ENCODE results near the gene ELF4. TPM values are rescaled to one million over a fixed set of nuclear protein-coding genes. Genes with fewer than 3 reads are reported as not detected.

ELF4 gene
- total and polyA plus RNA-seq, 9 of the 15 experiments (the other 6 are each of a cell fraction or from before 2014, with no cell fraction given), result 5.9 to 55.8 (median 25.2) TPM

DNA sequence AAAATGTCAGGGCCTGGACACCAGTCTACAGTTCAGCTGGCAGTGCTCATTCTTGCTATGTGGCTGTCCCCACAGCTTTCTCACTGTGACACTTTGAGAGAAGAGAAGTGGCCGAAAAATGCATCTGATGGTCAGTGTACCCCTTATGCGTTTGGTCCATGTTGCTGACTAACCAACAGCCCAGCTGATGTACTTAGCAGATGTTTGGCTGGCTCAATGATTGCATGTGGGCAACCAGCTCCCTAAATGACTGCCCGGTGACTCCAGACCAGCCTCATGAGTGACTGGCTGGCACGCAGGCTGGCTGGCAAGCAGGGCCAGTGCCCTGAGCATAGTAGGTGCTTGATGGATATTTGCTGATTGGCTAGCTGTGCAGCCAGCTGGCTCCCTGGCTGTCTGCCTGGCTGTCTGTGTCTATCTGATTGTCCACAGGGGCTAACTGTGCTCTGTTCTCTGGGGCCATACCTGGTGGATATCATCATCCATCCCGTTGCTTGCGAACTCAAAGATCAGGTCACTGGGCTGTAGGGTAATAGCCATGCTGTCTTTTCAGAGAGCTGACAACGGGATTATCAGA lies 29.4 kb downstream of the ELF4 start:
- no peaks in the 10 kb centered on the region for H3K27me3 ChIP-seq (ENCODE audit: control insufficient read depth in 2 of 2, insufficient read depth in 2 of 2, low read length in 2 of 2)
- no peak overlapping the region for H2AFZ ChIP-seq (ENCODE audit: low read depth, low read length)
- intact Hi-C loops (cut with micrococcal nuclease), result loop anchor here (1.0 to 5.0 kb wide), 3 partner anchors 40 to 111 kb away; partner anchors contain the start of gene RAB33A
- no peak for TF ChIP-seq XRCC4 (IDR thresholded peaks at IDR 0.05; ENCODE audit: extremely low read depth, insufficient read depth, insufficient read length)
- peak; percentile 45 for TF ChIP-seq DACH1 (IDR thresholded peaks at IDR 0.05; ENCODE audit: partially characterized antibody)
- TF ChIP-seq ZKSCAN1 (IDR thresholded peaks at IDR 0.05; ENCODE audit: low read depth, low read length), result peak; percentile 87
- TF ChIP-seq HMGXB4 (CRISPR knock-in tag; IDR thresholded peaks at IDR 0.05), result no peak
- peak; percentile 30 for TF ChIP-seq NFIC (IDR thresholded peaks at IDR 0.05)
- TF ChIP-seq CBFA2T2 (conservative IDR thresholded peaks at IDR 0.05), result peak; percentile 22
- no peak for TF ChIP-seq TCF7 (IDR thresholded peaks at IDR 0.05; ENCODE audit: borderline replicate concordance)
- TF ChIP-seq TFAP4 (CRISPR knock-in tag; IDR thresholded peaks at IDR 0.05; ENCODE audit: borderline replicate concordance), result peak; percentile 75
- peak; percentile 44; the same call in 1 of the 2 replicates for TF ChIP-seq CBFA2T3 (IDR thresholded peaks at IDR 0.05)
- no peak for TF ChIP-seq HNRNPL (IDR thresholded peaks at IDR 0.05; ENCODE audit: low read depth, low read length)
- TF ChIP-seq ZKSCAN3 (CRISPR knock-in tag; IDR thresholded peaks at IDR 0.05), result no peak
- peak; percentile 3; the same call in 2 of the 3 replicates for ATAC-seq
- peaks cover 6% of the 10 kb centered on the region for H3K9me1 ChIP-seq (ENCODE audit: control insufficient read depth, insufficient read depth, low read length)
- no peak overlapping the region; the same call in 2 of the 3 replicates for H3K27ac ChIP-seq (ENCODE audit: extremely low read depth, low read depth, low read length)
- peaks cover 50% of the 10 kb centered on the region for H3K79me2 ChIP-seq (ENCODE audit: control insufficient read depth, insufficient read depth, low read length)
- peaks cover 62% of the 10 kb centered on the region; the same call in 2 of the 3 replicates for H3K36me3 ChIP-seq (ENCODE audit: control insufficient read depth, insufficient read depth, low read length)
- ChIA-PET CTCF (ENCODE audit: low intra/inter-chr PET ratio) (interaction anchor here (0.6 to 1.7 kb wide), 2 partner anchors 27 to 112 kb away, joined by 3 to 12 read pairs; no protein-coding TSS in a partner anchor), POLR2A (interaction anchor here (1.0 to 2.7 kb wide), 3 partner anchors 17 to 117 kb away, joined by 3 to 12 read pairs (median 3); no protein-coding TSS in a partner anchor)
- in situ Hi-C loops (cut with MboI), result no loop called here
- DNase-seq (ENCODE audit: extremely low read depth in 1 of 4, low spot score in 3 of 4), result peak in 1 of 4 experiments; percentile 47
- BruUV-seq (replicated peaks), result no TSS peak
- no peaks in the 10 kb centered on the region for H3K9me3 ChIP-seq (replicated peaks; ENCODE audit: control insufficient read depth, insufficient read depth, low read depth, low read length)
- 54% methylated on average over 6 of the region's 7 CpGs for WGBS (ENCODE audit: insufficient coverage, low coverage, missing lambda C conversion rate)
- H3K4me3 ChIP-seq, result no peak overlapping the region
- peak overlapping the region in 1 of 2 experiments; percentile 65; a peak in 2 of 4 replicates for H3K9ac ChIP-seq (ENCODE audit: insufficient read depth in 1 of 2, low read depth in 2 of 2, low read length in 2 of 2)
- no peak overlapping the region for H3K4me2 ChIP-seq (ENCODE audit: insufficient read depth, low read length)
- no peaks in the 10 kb centered on the region for H4K20me1 ChIP-seq (replicated peaks; ENCODE audit: control insufficient read depth, insufficient read depth, low read length)
- FAIRE-seq, result no peak
- H3K4me1 ChIP-seq (replicated peaks in 1 of 2; ENCODE audit: control insufficient read depth in 2 of 2, insufficient read depth in 2 of 2, low read length in 2 of 2), result peaks cover 48% of the 10 kb centered on the region in 2 experiments

Data from K562 (cell line).